SKM-1 treated with dmso at 0.1 percent for 144 hours (cell line): ENCODE measurements around the gene SUCNR1.

Experiments used
- DNase-seq: peaks from one replicate; lab custom pipeline; 2025; ENCODE audit not compliant: unreplicated experiment; lab: John Stamatoyannopoulos, UW

Gene SUCNR1

GRCh38 chr3:151933234-151933853 is 59.9 kb downstream of the SUCNR1 start:
- DNase-seq, result no peak
